GM18526 (cell line): ENCODE results near the gene SPAG4.

ENCODE experiments used
- POLR2A ChIP-seq: IDR thresholded peaks from 3 replicates; pipeline ENCODE4 v1.6.1; 2011; ENCODE audit not compliant: insufficient read length; ENCODE audit errors: extremely low read depth

SPAG4 gene

GRCh38 chr20:35607003-35607735 is 8.5 kb upstream of the SPAG4 start:
- no peak for TF ChIP-seq POLR2A

- TF ChIP-seq POLR2A = no peak
Measured at GRCh38 chr20:35610833-35611427, 4.7 kb upstream of the SPAG4 start.

- no peak for TF ChIP-seq POLR2A
Measured at GRCh38 chr20:35611482-35611881, 4.1 kb upstream of the SPAG4 start.

GRCh38 chr20:35616465-35617396 is 1.1 kb downstream of the SPAG4 start:
- peak; percentile 25 for TF ChIP-seq POLR2A

GRCh38 chr20:35617397-35618262 is 2.0 kb downstream of the SPAG4 start:
- TF ChIP-seq POLR2A = peak; percentile 42

- no peak for TF ChIP-seq POLR2A
Measured at GRCh38 chr20:35618263-35619131, 2.9 kb downstream of the SPAG4 start.

- TF ChIP-seq POLR2A = no peak
Measured at GRCh38 chr20:35619196-35620095, 3.8 kb downstream of the SPAG4 start.

GRCh38 chr20:35620818-35621559 is 5.4 kb downstream of the SPAG4 start:
- TF ChIP-seq POLR2A = no peak

- no peak for TF ChIP-seq POLR2A
Measured at GRCh38 chr20:35621560-35621946, 5.9 kb downstream of the SPAG4 start.

GRCh38 chr20:35625584-35626385 is 10.2 kb downstream of the SPAG4 start:
- TF ChIP-seq POLR2A = no peak

- TF ChIP-seq POLR2A = no peak
Measured at GRCh38 chr20:35626386-35627001, 10.9 kb downstream of the SPAG4 start.
